NCI-H1105 treated with DMSO at 0.1 percent for 48 hours (cell line): ENCODE measurements around the gene CELSR1.

Experiments
- DNase-seq: peaks from one replicate; lab custom pipeline; 2025; lab: John Stamatoyannopoulos, UW

CELSR1 gene

GRCh38 chr22:46374663-46375474 is 162.6 kb downstream of the CELSR1 start:
- DNase-seq = no peak

GRCh38 chr22:46373921-46374662 is 163.3 kb downstream of the CELSR1 start:
- peak; percentile 44 for DNase-seq

DNA sequence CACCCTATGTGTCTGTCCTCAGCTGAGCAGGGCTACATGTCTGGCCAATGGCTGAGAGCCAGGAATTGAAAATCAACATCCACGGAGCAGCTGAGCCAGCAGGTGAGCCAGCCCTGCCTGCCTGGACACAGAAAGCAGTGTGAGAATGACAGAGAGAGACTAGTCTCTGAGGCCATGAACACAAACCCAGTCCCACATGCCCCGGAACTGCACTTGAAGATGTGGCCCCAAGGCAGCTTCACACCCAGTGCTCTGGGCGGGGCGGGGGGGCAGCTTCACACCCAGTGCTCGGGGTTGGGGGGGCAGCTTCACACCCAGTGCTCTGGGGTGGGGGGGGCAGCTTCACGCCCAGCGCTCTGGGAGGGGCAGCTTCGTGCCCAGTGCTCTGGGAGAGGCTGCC is 164.3 kb downstream of the CELSR1 start:
- peak; percentile 4 for DNase-seq

- no peak for DNase-seq
Observed at GRCh38 chr22:46372686-46373085, 164.7 kb downstream of the CELSR1 start.

- no peak for DNase-seq
Observed at GRCh38 chr22:46371623-46372226, 165.7 kb downstream of the CELSR1 start.

- no peak for DNase-seq
Observed at GRCh38 chr22:46370584-46371291, 166.7 kb downstream of the CELSR1 start.

GRCh38 chr22:46369716-46370583 is 167.5 kb downstream of the CELSR1 start:
- DNase-seq = no peak

DNA sequence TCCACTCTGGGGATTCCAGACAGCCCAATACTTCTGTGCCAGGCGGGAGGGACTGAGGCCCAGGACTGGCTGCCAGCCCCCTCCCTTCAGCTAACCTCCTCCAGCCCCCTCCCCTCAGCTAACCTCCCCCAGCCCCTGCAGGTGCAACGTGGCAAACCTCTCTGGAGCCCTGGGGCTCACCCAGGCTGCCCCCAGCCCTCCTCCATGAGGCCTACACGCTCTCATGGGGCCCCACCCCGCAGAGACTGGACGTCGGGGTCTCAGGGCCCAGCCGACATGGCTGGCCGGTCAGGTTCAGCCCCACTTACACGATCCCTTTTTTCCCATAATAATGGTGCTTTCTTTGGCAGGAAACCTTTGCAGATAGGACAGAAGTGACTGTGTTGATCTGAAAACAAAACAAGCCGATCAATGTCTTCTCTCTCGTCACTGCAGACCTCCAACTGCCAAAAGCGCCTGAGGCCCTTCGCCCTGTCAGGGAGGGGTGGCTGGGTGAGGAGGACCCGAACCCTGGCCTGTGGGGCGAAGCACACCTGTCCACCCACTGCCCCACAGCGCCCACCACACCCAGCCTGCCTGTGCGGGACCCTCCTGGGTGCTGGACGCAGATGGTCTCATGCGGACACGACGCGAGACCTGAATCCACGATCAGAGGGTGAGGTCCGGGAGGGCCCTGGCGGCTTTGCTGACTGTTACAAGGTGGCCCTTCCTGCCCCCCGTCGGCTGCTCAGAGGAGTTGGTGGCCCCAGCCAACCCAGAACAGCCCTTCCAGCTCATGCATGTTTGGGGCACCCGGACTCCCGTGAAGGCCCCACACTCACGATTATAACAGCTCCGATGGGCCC is 168.3 kb downstream of the CELSR1 start:
- DNase-seq = no peak

- DNase-seq = no peak
Observed at GRCh38 chr22:46368422-46368821, 169.0 kb downstream of the CELSR1 start.

GRCh38 chr22:46367707-46368191 is 169.7 kb downstream of the CELSR1 start:
- peak; percentile 31 for DNase-seq

- no peak for DNase-seq
Observed at GRCh38 chr22:46366801-46367706, 170.4 kb downstream of the CELSR1 start.

DNA sequence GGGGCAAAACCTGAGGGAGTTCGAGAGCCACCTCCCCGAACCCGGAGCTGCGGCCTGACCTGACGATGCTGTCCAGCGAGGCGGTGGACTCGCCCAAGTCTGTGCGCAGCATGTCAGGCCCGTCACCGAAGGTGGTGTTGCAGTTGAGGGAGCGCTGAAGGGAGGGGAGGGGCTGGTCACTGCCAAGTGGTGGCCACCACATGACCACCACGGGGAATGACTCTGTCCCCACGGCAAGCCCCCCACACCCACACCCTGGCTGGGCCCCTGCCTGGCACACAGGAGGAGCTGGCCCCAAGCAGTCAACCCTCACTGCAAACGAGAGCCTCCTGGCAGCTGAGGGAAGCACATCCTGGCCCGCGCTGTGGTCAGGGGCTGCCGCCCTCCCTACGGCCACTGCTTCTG is 171.1 kb downstream of the CELSR1 start:
- no peak for DNase-seq

DNA sequence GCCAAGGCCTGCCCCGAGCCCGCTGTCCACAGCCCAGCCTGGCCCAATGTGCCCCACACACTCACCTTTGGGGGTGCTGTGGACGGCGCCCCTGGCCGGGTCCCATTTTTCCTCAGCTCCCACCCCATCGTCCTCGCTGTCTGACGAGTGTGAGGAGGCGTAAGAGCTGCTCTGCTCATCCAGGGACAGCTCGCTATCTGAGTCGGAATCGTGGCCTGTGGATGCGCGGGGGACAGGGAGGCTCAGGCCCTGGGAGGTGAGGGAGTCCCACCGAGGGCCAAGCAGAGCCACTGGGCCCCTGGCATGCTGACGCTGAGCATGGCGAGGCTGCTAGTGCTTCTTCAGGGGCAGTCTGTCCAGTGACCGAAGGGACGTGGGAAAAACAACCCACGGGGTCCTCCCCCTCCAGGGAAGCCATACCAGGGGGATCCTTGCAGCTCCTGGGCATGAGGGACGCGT is 172.2 kb downstream of the CELSR1 start:
- no peak for DNase-seq

GRCh38 chr22:46364341-46365165 is 172.9 kb downstream of the CELSR1 start:
- DNase-seq = no peak

DNA sequence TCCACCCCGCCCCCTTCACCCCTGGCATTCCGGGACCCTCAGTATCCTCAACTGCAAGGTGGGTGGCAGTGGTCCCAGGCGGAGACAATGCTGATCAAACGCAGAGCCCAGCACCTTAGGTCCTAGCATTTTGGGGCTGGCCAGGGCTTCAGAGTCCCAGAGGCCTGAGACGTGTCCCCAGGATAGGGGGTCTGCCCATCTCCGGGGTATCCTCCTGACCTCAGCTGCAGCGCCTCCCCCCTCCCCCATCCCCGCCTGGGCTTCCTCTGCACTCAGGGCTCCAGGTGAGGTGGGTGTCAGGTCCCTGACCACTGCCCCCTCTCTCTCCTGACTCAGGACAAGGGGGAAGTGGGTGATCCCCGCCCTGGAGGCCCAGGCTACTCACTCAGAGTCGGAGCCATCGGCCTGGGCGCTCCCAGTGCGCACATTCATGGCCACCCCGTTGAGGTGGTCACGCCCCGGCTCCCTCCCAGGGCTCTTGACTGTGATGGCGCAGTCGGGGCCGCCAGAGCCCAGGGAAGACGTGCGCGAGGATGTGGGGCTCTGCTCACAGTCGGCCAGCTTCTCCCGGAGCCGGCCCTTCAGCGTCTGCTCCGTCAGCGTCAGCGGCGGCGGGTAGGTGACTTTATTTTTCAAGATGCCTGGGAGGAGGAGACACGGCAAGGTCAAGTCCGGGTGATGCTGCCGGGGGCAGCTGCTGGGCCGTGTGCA is 173.7 kb downstream of the CELSR1 start:
- DNase-seq = no peak

- no peak for DNase-seq
Observed at GRCh38 chr22:46362934-46363515, 174.4 kb downstream of the CELSR1 start.
